ENCODE measurements around the gene CWC27.
"Not testable (repeated sequence)": the region's sequence is repeated elsewhere in the genome, so short reads cannot be mapped to it uniquely, and the experiment has no call there.

Gene CWC27

DNA sequence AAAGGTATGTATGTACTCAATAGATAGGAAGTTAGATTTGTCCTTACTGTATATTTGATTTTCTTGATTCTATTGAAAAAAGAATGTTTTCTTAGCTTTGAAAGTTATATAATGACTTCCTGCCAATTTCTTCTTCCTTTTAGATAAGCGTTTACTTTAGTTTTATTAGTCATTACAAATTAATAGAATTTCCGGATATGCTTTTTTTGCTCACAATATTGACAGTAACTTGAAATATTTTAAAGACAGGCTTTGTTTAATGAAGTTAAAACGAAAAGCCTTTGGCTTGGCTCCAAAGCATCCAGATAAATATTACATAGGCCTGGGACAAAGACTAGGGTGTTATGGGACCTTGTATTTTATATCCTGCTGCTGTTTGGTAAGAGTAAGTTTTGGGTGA, 49.5 kb downstream of the CWC27 start:
- Histone ChIP-seq H3K4me2 (ENCODE audit: insufficient read depth, low read length) (no peak overlapping the region), H3K9ac (ENCODE audit: low read depth, low read length) (no peak overlapping the region), H4K20me1 (ENCODE audit: insufficient read depth, low read length) (no peaks in the 10 kb centered on the region), H3K79me2 (ENCODE audit: insufficient read depth, low read length) (no peaks in the 10 kb centered on the region), H3K36me3 (ENCODE audit: insufficient read depth, low read length) (peaks cover 5% of the 10 kb centered on the region; the same call in 1 of the 2 replicates), H3K4me3 (ENCODE audit: low read depth in 1 of 2, low read length in 2 of 2) (no peak overlapping the region), H3K27me3 (ENCODE audit: insufficient read depth, low read length, poor library complexity) (no peaks in the 10 kb centered on the region), H3K9me3 (ENCODE audit: insufficient read depth, low read length, severe bottlenecking) (no peaks in the 10 kb centered on the region), H2AFZ (ENCODE audit: low read depth, low read length) (no peak overlapping the region), H3K27ac (ENCODE audit: low read length) (no peak overlapping the region), H3K4me1 (ENCODE audit: insufficient read depth, low read length) (no peaks in the 10 kb centered on the region)
- no peak for ATAC-seq (ENCODE audit: insufficient read depth, low read depth)
- TF ChIP-seq EZH2 (IDR thresholded peaks at IDR 0.05; ENCODE audit: borderline replicate concordance, low read depth, low read length, severe bottlenecking) (no peak), CTCF (IDR thresholded peaks at IDR 0.05; ENCODE audit: borderline replicate concordance, extremely low read depth, low read length, poor library complexity, severe bottlenecking) (no peak)
- no peak for DNase-seq

DNA sequence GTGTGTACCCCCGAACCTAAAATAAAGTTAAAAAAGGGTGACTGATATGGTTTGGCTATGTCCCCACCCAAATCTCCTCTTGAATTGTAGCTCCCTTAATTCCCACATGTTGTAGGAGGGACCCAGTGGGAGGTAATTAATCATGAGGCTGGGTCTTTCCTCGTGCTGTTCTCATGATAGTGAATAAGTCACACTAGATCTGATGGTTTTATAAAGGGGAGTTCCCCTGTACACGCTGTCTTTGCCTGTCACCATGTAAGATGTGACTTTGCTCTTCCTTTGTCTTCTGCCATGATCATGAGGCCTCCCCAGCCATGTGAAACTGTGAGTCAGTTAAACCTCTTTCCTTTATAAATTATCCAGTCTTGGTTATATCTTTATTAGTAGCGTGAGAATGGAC, 50.6 kb downstream of the CWC27 start:
- H3K9ac ChIP-seq (ENCODE audit: low read depth, low read length); H3K4me2 ChIP-seq (ENCODE audit: insufficient read depth, low read length); ATAC-seq (ENCODE audit: insufficient read depth, low read depth); H3K4me1 ChIP-seq (ENCODE audit: insufficient read depth, low read length); H3K27me3 ChIP-seq (ENCODE audit: insufficient read depth, low read length, poor library complexity); H3K79me2 ChIP-seq (ENCODE audit: insufficient read depth, low read length); H4K20me1 ChIP-seq (ENCODE audit: insufficient read depth, low read length); H3K4me3 ChIP-seq (ENCODE audit: low read depth in 1 of 2, low read length in 2 of 2); H3K9me3 ChIP-seq (ENCODE audit: insufficient read depth, low read length, severe bottlenecking); H3K27ac ChIP-seq (ENCODE audit: low read length); H3K36me3 ChIP-seq (ENCODE audit: insufficient read depth, low read length); DNase-seq; H2AFZ ChIP-seq (ENCODE audit: low read depth, low read length): not testable (repeated sequence)

- no peak for DNase-seq
These were observed 53.6 kb downstream of the CWC27 start for GRCh38 chr5:64822320-64822719.

DNA sequence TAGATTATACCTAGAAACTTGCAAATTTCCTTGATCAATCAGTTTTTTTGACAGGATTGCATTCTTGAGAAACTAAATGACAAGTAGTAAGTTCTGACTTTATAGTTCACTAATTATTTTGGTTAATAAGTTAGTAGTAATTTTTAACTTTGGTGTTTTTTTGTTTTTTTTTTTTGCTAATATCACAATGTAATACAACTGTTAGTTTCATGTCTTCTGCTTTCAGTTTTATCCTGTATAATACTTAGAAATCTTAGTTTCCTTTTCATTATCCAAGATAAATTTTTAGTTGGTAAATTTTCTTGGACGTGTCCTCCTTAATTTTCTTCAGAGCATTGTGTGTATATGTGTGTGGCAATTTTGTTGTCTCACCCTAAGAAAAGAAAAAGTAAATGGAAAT, 57.8 kb downstream of the CWC27 start:
- ATAC-seq (ENCODE audit: insufficient read depth, low read depth) (no peak), DNase-seq (no peak)
- H3K4me1 ChIP-seq (ENCODE audit: insufficient read depth, low read length), result no peaks in the 10 kb centered on the region
- H3K27me3 ChIP-seq (ENCODE audit: insufficient read depth, low read length, poor library complexity), result no peaks in the 10 kb centered on the region
- TF ChIP-seq CTCF (IDR thresholded peaks at IDR 0.05; ENCODE audit: borderline replicate concordance, extremely low read depth, low read length, poor library complexity, severe bottlenecking) (no peak), EZH2 (IDR thresholded peaks at IDR 0.05; ENCODE audit: borderline replicate concordance, low read depth, low read length, severe bottlenecking) (no peak)
- no peak overlapping the region for H3K9ac ChIP-seq (ENCODE audit: low read depth, low read length)
- no peak overlapping the region for H2AFZ ChIP-seq (ENCODE audit: low read depth, low read length)
- no peak overlapping the region for H3K4me2 ChIP-seq (ENCODE audit: insufficient read depth, low read length)
- H3K79me2 ChIP-seq (ENCODE audit: insufficient read depth, low read length), result no peaks in the 10 kb centered on the region
- H3K9me3 ChIP-seq (ENCODE audit: insufficient read depth, low read length, severe bottlenecking), result no peaks in the 10 kb centered on the region
- H4K20me1 ChIP-seq (ENCODE audit: insufficient read depth, low read length), result no peaks in the 10 kb centered on the region
- H3K27ac ChIP-seq (ENCODE audit: low read length), result no peak overlapping the region
- H3K4me3 ChIP-seq (ENCODE audit: low read depth in 1 of 2, low read length in 2 of 2), result no peak overlapping the region
- H3K36me3 ChIP-seq (ENCODE audit: insufficient read depth, low read length), result no peaks in the 10 kb centered on the region; the same call in 1 of the 2 replicates

More at GRCh38 chr5:64822320-64822719, 53.6 kb downstream of the CWC27 start:
- Histone ChIP-seq H3K79me2 (ENCODE audit: insufficient read depth, low read length) (no peaks in the 10 kb centered on the region), H3K27me3 (ENCODE audit: insufficient read depth, low read length, poor library complexity) (no peaks in the 10 kb centered on the region), H3K9ac (ENCODE audit: low read depth, low read length) (no peak overlapping the region), H3K4me3 (ENCODE audit: low read depth in 1 of 2, low read length in 2 of 2) (no peak overlapping the region), H3K4me2 (ENCODE audit: insufficient read depth, low read length) (no peak overlapping the region), H3K4me1 (ENCODE audit: insufficient read depth, low read length) (no peaks in the 10 kb centered on the region), H3K36me3 (ENCODE audit: insufficient read depth, low read length) (no peaks in the 10 kb centered on the region; the same call in 1 of the 2 replicates), H3K27ac (ENCODE audit: low read length) (no peak overlapping the region), H2AFZ (ENCODE audit: low read depth, low read length) (no peak overlapping the region), H3K9me3 (ENCODE audit: insufficient read depth, low read length, severe bottlenecking) (no peaks in the 10 kb centered on the region), H4K20me1 (ENCODE audit: insufficient read depth, low read length) (no peaks in the 10 kb centered on the region)
- no peak for TF ChIP-seq EZH2 (IDR thresholded peaks at IDR 0.05; ENCODE audit: borderline replicate concordance, low read depth, low read length, severe bottlenecking)
- TF ChIP-seq CTCF (IDR thresholded peaks at IDR 0.05; ENCODE audit: borderline replicate concordance, extremely low read depth, low read length, poor library complexity, severe bottlenecking), result no peak
- no peak for ATAC-seq (ENCODE audit: insufficient read depth, low read depth)

Measured in DND-41 (cell line).